ENCODE data around the gene GTF3A.
"Not testable (repeated sequence)": the region's sequence is repeated elsewhere in the genome, so short reads cannot be mapped to it uniquely, and the experiment has no call there.

GTF3A gene

DNA sequence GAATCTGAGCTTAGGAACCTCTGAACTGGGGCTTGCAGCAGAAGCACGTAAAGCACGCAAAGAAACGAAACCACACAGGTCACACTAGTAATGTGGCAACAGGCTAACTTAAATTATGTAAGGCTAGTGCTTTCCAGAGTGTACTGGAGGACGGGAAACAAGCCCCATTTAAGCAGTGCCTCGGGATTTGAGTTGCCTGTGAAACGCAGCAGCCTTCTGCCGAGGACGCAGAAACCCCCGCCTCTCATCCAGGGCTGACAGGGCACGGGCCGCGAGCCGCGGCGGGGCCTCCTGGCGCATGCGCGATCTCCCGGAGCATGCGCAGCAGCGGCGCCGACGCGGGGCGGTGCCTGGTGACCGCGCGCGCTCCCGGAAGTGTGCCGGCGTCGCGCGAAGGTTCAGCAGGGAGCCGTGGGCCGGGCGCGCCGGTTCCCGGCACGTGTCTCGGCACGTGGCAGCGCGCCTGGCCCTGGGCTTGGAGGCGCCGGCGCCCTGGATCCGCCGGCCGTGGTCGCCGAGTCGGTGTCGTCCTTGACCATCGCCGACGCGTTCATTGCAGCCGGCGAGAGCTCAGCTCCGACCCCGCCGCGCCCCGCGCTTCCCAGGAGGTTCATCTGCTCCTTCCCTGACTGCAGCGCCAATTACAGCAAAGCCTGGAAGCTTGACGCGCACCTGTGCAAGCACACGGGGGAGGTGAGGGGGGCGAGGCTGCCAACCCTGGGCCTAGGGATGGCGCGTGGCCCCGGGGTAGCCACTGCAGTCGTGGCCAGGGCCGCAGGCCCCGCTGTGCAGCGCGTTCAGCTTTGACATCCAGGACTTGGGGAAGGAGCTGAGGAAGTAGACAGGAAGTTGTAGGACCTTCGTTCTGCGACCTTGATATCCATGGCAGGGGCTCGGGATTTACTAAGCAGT is at the start of gene GTF3A:
Gene GTF3A, plus strand, starts transcription at position 374 of the 912 bp plus-strand sequence.
- DNase-seq: peak; percentile 66

- DNase-seq: peak; percentile 57
Measured at GRCh38 chr13:27374650-27375049, 49.8 kb upstream of the GTF3A start.

DNA sequence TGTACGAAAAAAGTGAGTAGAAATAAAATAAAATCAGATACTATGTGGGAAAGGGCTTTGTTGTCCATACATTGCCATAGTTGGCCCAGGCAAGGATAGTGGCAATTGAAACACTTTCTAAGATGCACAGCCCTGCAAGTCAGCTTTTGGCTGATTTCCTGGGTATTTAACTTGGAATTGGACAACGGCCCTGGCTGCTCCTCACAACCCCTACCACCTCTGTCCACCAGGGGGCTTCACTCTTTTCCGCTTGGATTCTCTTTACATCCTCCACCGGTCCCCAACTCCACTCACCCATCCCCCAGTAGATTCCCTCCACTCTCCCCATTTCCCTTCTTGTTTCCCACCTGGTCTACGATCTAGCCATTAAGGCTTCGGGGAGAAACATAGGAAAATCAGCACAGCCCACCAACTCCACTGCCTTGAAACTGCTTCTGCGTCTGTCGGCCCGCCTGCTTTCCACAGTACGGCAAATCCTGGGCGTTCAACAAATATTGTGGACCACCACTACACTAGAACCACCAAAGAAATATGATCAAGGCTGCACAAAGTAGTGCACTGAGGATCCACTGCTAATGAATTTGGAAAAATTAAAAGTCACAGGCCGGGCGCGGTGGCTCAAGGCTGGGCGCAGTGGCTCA is 48.6 kb upstream of the GTF3A start:
- no peak for DNase-seq

DNA sequence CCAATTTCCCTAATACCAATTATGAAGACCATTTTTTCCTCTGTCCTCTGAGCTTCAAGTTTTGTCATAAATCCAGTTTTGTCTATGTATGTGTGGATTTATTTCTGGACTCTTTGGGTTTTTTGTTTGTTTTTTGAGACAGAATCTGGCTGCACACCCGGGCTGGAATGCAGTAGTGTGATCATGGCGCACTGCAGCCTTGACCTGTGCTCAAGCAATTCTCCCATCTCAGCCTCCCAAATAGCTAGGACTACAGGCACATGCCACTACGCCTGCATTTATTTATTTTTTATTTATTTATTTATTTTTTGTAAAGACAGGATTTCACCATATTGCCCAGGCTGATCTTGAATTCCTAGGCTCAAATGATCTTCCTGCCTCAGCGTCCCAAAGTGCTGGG is 45.3 kb upstream of the GTF3A start:
- no peak for DNase-seq

DNA sequence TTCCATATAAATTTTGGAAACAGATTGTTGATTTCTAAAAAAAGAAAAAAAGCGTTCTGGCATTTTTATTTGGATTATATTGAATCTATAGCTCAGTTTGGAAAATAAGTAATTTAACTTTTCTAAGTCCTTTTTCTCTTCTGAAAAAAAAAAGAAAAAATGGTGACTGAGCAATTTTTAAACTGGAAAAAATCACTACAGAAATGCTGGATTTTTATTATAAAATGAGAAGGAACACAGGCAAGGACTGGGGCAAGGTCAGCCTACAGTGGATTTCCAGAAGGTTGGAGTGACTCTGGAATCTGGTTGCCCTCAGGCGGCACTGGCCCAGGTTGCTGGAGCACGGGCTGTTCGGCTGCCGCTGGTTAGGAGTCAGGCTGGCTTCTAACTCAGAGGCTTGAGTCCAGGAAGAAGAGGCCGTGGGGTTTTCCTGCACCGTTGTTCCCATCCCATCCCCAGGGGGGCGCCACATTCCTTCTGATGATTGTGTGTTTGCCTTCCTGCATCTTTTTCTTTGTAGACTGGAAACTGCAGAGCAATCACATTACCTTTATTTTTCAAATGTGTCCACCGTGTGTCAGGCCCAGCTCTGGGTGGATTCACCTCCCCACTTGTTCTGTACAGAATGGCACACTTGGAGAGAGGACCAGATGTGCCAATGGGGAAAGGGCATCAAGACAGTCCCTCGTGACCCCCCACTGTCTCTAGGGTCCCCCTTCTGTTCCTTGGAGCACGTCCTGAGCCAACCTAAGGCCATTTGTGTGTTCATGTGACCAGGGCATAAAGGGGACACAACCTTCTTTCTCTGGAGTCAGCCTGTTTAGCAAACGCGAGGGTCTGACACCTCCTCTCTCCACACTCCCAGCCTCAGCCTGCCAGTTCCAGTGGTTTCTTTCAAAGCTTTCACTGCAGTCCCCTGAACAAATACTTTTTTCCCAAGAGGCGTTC is 44.5 kb upstream of the GTF3A start:
- peak; percentile 43 for DNase-seq

DNA sequence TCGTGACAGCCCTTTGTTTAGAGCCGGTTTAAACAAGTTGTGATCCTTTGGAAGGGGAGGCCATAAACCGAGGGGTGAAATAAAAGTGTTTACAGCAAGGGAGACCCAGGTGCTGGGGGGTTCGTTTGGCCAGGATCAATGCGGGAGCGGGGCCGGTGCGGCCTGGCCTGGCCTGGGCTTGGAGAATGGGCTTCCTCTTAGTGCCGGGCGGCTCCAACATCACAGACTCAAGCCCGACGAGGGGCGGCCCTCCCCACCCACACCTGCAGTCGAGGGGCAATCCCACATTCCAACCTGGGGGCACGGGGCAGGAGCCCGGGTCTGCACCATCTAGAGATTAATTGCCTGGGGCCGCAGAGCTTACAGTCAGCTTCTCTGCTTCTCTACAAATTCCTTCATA is 42.8 kb upstream of the GTF3A start:
- no peak for DNase-seq

- no peak for DNase-seq
Measured at GRCh38 chr13:27383104-27383921, 41.1 kb upstream of the GTF3A start.

DNA sequence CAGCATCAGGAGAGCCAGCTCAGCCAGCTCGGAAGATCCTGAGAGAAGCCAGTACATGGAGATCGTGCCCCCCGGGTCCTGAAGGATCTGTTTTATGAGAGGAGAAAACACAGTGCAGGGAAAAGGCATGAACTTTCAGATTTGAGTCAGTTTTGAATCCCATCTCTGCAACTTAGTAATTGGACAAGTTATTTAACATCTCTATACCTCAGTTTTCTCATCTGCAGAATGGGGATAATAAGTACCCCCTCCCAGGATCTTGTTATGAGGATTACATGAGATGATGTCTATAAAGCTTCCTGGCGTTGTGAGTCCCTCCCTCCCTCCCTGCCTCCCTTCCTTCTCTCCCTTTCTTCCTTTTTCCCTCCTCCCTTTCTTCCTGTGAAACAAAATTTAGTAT is 40.1 kb upstream of the GTF3A start:
- DNase-seq: no peak

- DNase-seq: no peak
Measured at GRCh38 chr13:27388241-27388640, 36.2 kb upstream of the GTF3A start.

- DNase-seq: no peak
Measured at GRCh38 chr13:27389891-27390290, 34.5 kb upstream of the GTF3A start.

GRCh38 chr13:27391471-27391870 is 32.9 kb upstream of the GTF3A start:
- no peak for DNase-seq

DNA sequence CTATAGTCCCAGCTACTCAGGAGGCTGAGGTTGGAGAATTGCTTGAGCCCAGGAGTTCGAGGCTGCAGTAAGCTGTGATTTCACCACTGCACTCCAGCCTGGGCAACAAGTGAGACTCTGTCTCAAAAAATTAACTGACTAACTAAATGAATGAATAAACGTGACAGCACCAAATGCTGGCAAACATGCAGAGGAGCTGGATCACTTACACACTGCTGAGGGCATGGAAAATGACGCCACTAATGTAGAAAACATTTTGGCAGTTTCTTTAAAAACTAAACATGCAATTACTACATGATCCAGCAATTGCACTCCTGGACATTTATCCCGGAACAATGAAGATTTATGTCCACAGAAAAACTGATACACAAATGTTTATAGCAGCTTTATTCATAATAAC is 31.3 kb upstream of the GTF3A start:
- DNase-seq: no peak

DNA sequence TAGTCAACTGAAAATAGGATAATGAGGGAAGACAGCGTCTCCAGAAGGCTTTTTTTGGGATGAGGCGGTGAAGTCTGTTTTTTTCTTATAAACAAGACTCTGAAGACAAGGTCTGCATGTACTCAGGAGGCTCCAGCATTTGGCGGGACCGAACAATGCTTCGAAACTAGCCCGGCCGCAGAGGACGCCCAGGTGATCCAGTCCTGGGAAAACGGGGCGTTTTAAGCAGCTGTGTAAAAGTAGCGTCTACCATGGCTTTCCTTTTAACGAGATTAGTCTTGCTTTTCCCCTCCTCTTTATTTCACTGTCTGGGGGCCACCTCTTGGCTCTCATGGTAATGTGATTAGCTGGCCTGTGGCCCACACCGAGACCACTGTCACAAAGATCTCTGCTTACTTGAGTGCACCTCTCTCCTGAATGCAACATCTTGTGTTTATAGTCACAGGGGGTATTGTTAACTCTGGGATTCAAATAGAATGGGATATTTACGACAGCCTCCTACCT is 29.4 kb upstream of the GTF3A start:
- no peak for DNase-seq

- no peak for DNase-seq
Measured at GRCh38 chr13:27396252-27396846, 28.1 kb upstream of the GTF3A start.

GRCh38 chr13:27398360-27398759 is 26.1 kb upstream of the GTF3A start:
- no peak for DNase-seq

DNA sequence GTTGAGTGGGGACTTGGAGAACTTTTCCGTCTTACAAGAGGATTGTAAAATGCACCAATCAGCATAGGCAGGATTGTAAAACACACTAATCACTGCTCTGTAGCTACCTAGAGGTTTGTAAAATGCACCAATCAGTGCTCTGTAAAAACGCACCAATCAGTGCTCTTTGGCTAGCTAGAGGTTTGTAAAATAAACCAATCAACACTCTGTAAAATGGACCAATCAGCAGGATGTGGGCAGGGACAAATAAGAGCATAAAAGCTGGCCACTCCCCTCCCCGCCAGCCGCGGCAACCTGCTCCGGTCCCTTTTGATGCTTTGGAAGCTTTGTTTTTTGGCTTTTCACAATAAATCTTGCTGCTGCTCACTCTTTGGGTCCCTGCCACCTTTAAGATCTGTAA is 24.0 kb upstream of the GTF3A start:
- DNase-seq: not testable (repeated sequence)

DNA sequence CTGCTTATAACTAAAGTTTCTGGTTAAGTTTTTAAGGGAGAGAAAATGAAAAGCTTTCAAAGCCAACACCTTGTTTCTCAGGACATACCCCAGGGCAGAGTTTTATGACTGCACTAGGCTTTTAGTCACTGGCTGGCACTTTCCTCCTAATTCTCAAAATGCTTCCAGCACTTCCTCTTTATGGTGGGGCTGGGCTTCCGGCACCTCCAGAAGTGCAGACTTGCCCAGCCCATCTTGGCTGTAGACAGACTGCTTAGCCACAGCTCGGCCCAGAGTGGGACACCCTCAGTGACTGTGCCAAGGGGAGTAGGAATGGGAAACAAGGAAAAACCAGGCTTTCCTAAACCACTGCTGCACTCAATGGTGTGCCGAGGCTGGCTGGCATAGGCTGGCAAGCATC is 23.2 kb upstream of the GTF3A start:
- no peak for DNase-seq

DNA sequence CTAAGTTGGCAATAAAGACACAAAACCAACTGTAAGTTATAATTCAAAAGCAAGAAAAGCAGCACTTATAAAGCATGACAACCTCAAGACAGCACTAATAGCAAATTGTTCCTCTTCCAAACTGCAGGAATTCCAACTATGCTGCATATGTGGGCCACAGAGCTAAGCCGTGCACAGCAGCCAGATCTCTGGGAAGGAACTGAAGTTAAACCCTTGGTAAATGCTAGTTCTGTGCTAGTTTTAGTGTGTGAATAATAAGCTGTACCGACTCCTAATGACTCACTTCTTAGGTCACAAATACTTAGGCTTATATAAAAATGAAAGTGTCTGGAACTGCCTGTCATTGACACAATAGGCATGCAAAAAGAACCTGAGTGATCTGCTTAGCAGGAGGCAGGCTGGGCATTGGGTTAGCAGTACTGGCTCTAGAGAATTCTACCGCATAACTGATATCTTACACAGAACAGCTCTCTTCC is 21.2 kb upstream of the GTF3A start:
- no peak for DNase-seq

- DNase-seq: no peak
Measured at GRCh38 chr13:27403727-27404385, 20.6 kb upstream of the GTF3A start.

- DNase-seq: no peak
Measured at GRCh38 chr13:27404680-27405079, 19.7 kb upstream of the GTF3A start.

DNA sequence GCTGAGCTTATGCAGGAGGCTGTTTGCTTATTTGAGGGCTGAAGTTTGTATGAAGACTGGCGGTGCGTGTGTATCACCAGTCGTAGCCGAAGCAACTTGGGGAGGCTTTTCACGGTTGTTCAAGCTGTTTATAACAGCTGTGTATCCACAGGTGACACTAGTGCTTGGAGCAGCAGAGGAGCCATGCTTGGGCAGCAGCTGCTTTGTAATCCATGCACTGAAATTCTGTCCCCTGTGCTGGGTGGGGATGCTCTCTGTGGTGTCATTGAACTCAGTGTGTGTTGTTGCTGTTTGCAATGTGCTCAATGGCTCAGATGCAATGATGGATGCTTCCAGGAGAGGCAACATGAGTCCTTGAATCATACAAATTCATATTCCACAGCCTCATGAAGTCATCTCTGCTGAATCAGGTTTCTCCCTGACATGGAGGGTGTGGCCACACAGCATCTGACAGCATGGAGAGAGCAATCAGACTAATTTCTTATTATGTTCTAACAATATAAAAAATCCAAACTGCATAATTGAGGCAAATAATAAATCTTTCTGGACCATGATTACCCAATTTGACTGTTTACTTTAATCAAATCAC is 18.8 kb upstream of the GTF3A start:
- DNase-seq: peak; percentile 15

Data from NCI-H1436 (cell line).